HG03469 (cell line): ENCODE data around the gene ZNF684.
"Not testable (repeated sequence)": the region's sequence is repeated elsewhere in the genome, so short reads cannot be mapped to it uniquely, and the experiment has no call there.

Source experiments
- ATAC-seq: cut with Tn5 transposase; IDR thresholded peaks from one replicate; pipeline ENCODE4 v1.9.1; 2021; ENCODE audit warnings: mild to moderate bottlenecking, moderate library complexity, moderate number of reproducible peaks; ENCODE audit not compliant: unreplicated experiment

Gene ZNF684

GRCh38 chr1:40531381-40532061 lies at the start of gene ZNF684:
Gene ZNF684, plus strand, starts transcription at chr1:40531637. Its CDS starts 1,530 bp downstream, at chr1:40533167.
- peak; percentile 86 for ATAC-seq

GRCh38 chr1:40495315-40495903 lies 36.0 kb upstream of the ZNF684 start:
- ATAC-seq: no peak

GRCh38 chr1:40502651-40503050 lies 28.8 kb upstream of the ZNF684 start:
- ATAC-seq: not testable (repeated sequence)

DNA sequence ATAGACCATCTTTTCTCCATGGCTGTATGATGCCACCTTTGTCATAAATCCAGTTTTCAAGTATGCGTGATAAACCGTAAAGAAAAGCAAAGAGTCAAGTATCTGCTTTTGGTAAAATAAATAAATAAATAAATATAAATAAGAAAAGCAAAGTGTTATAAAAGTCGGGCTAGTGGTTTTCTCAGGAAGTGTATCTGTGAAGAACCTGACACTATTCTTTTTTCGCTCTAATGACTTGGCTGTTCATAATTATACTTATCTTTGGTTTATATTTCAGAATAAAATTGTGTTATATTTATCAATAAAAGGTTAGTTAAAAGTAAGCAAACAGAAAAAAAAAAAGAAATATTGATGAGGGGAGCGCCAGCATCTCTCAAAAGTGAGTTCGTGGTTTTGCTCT lies 23.5 kb upstream of the ZNF684 start:
- no peak for ATAC-seq

DNA sequence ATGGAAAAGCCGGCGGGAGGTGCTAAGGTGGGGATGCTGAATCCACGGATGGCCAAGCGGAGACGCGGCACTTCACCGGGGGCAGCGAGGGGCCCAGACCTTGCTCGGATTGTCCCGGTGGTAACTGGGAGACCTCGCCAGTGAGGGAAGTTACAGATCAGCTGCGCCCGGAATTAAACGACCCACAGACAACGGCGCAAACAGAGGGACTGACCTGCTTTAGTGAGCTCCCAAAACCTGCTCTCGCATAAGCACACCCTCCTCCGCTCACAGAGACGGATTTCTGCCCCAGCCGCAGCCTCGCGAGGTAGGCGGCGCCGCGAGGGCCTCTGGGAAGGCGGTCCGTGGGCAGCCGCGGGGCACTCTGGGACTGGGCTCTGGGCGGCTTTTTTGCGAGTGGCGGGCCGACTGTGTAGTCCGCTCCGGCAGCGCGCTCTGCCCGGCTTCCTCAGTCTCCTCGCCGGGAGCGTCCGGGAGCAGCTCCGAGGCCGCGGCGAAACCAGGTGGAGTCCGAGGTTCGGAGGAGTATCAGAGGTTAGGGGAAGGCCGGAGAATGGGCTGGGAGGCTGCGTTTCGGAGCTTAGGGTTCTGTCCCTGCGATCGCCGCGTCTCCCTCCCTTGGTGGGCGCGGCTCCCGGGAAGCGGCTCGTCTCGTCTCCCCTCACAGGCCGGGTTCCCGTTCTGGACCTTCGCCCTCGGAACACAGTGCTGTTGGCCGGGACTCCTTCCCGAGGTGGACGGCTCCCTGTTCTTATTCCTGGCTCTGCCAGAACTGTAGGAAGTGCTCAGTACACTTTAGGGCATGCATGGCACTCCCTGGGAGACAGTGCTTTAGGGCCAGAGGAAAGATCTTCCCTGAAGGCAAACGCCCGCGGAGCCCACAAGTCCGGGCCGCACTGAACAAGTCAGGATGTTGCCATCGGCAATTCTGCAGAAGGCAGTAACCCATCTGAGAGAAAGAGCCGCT lies 22.8 kb upstream of the ZNF684 start, which contains the start of gene EXO5:
EXO5 (plus strand) TSS at position 393 of the 967 bp plus-strand sequence. CDS start 5,778 bp downstream, outside the sequence.
- ATAC-seq: peak; percentile 65

DNA sequence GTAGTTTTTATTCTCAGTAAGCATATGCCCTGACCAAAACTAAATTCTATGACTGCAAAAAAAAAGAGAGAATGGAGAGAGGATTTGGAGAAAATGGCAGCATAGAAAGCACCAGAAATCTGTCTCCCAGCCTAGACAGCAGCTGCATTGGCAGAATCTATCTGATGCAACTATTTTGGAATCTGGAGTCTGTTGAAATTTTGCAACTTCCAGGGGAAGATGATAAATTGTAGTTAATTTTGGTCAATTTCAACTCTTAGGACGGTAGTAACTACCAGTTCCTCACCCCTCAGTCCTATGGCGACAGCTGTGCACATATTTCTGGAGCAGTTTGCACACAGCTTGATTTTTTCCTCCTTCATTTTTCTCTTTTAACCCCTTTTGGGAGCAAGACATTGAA lies 11.9 kb upstream of the ZNF684 start:
- ATAC-seq: no peak

DNA sequence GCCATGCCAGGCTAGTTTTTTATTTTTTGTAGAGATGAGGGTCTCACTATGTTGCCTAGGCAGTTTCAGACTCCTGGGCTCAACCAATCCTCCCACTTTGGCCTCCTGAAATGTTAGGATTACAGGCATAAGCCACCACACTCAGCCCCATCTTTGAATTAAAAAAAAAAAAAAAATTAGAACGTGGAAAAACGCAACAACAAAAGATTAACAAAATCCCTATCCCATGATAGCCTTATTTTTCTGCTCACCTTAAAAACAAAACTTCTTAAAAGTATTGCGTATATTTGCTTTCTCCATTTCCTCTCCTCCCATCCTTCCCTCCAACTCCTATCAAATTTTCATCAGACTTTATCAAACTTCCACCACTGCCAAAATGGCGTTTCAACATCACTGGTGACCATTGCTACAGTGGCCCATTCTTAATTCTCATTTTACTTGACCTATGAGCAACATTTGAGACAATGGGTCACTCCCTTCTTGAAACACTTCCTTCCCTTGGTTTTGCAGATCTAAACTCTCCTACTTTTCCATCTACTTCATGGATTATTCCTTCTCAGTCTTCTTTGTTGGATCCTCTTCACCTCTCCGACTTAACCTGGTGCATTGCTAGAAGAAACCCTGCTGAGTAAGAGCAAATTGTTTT lies 579 bp upstream of the ZNF684 start:
- no peak for ATAC-seq

- ATAC-seq: no peak
These were observed 589 bp downstream of the ZNF684 start for GRCh38 chr1:40532062-40532389.

DNA sequence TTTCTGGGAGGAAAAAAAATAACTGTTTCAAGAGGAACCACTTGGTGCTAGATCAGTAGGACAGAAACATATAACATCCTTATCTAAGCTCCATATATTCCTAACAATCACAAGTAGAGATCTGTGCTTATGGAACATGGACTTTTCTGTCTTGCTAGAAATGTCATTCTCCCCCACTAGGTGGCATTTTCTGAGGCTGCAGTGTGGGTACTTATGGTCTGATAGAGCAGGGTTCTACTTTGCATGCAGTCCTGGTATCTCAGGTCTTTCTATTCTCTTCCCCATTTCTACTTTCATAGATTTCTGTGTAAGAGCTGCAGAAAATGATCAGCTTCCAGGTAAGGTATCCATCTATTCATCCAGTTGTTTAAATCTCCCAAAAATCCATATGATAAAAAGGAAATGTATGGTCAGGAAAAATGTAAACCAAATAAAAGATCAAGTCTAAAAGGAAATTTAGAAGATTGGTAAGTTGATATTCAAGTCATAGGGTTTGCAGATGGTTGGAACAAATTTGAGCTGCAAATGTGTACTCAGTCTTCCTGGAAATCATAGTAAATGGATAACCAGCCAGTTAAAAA lies 1.5 kb downstream of the ZNF684 start:
- no peak for ATAC-seq

- no peak for ATAC-seq
These were observed 3.2 kb downstream of the ZNF684 start for GRCh38 chr1:40534589-40534988.

- no peak for ATAC-seq
These were observed 4.3 kb downstream of the ZNF684 start for GRCh38 chr1:40535732-40536131.

DNA sequence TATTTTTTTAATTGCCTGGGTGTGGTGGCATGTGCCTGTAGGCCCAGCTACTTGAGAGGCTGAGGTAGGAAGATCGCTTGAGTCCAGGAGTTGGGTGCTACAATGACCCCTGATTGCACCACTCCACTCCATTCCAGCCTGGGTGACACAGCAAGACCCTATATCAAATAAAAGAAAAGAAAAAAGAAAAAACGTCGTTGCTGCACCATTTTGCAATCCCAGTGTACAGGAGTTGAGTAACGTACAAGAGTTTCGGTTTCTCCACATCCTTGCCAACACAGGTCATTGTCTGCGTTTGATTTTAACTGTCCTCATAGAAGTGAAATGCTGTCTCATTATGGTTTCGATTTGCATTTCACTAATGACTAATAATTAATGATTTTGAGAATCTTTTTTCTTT lies 7.9 kb downstream of the ZNF684 start:
- ATAC-seq: no peak

DNA sequence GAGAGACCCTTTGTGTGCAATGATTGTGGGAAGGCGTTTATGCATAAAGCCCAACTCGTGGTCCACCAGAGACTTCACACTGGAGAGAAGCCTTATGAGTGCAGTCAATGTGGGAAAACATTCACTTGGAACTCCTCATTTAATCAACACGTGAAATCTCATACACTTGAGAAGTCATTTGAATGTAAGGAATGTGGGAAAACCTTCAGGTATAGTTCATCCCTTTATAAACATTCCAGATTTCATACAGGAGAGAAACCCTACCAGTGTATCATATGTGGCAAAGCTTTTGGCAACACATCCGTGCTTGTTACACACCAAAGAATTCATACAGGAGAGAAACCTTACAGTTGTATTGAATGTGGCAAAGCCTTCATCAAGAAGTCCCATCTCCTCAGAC lies 15.5 kb downstream of the ZNF684 start:
- ATAC-seq: no peak

- no peak for ATAC-seq
These were observed 21.6 kb downstream of the ZNF684 start for GRCh38 chr1:40553017-40553416.

DNA sequence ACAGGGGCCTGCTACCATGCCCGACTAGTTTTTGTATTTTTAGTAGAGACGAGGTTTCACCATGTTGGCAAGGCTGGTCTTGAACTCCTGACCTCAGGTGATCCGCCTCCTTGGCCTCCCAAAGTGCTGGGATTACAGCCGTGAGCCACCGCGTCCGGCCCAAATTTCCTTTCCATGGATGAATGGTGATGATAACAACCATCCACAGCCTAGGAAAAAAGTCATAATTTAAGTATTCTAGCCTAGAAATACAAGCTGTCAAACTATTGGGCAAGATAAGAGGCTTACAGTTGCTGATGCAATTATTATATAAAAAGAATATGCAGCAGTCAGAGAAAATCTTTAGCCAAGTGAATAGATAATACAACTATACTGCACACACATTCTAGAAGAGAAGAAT lies 23.4 kb downstream of the ZNF684 start:
- ATAC-seq: not testable (repeated sequence)

GRCh38 chr1:40556121-40556520 lies 24.7 kb downstream of the ZNF684 start:
- ATAC-seq: no peak

DNA sequence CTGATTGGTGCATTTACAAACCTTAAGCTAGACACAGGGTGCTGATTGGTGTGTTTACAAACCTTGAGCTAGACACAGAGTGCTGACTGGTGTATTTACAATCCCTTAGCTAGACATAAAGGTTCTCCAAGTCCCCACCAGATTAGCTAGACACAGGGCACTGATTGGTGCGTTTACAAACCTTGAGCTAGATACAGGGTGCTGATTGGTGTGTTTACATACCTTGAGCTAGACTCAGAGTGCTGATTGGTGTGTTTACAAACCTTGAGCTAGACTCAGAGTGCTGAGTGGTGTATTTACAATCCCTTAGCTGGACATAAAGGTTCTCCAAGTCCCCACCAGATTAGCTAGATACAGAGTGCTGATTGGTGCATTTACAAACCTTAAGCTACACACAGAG lies 26.8 kb downstream of the ZNF684 start:
- ATAC-seq: not testable (repeated sequence)

- ATAC-seq: no peak
These were observed 30.7 kb downstream of the ZNF684 start for GRCh38 chr1:40562185-40562584.

DNA sequence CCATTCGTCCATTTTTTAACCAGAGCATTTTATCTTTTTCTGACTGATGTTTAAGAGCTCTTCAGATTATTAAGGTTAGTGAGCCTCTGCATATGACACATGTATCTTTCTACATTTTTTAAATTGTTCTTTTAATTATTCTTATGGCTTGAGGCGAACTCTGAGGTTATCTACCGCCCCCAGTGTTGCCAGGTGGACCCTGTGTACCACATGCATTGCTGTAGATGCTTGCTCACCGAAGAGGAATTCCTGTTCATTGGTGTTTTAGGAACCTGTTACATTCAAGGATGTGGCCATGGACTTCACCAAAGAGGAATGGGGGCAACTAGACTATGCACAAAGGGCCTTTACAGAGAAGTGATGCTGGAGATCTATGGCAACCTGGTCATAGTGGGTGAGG lies 31.8 kb downstream of the ZNF684 start:
- ATAC-seq: no peak

- ATAC-seq: no peak
These were observed 33.1 kb downstream of the ZNF684 start for GRCh38 chr1:40564506-40564905.

DNA sequence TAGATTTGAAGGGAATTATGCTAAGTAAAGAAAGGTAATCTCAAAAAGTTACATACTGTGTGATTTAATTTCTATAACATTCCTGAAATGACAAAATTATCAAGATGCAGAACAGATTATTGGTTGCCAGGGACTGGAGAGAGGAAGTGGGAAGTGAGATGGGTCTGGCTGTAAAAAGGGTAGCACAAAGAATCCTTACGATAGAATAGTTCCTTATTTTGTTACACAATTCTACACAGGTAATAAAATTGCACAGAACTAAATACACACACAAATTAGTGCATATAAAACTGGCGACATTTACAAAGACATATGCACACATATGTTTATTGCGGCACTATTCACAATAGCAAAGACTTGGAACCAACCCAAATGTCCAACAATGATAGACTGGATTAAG lies 33.5 kb downstream of the ZNF684 start:
- no peak for ATAC-seq
